Amniotic stem cell (primary cell): Measurements from ENCODE around the gene STIP1.
"Not testable (repeated sequence)": the region's sequence is repeated elsewhere in the genome, so short reads cannot be mapped to it uniquely, and the experiment has no call there.

Source experiments
- DNase-seq: peaks from one replicate; lab custom pipeline; 2025; lab: John Stamatoyannopoulos, UW

STIP1 gene

DNA sequence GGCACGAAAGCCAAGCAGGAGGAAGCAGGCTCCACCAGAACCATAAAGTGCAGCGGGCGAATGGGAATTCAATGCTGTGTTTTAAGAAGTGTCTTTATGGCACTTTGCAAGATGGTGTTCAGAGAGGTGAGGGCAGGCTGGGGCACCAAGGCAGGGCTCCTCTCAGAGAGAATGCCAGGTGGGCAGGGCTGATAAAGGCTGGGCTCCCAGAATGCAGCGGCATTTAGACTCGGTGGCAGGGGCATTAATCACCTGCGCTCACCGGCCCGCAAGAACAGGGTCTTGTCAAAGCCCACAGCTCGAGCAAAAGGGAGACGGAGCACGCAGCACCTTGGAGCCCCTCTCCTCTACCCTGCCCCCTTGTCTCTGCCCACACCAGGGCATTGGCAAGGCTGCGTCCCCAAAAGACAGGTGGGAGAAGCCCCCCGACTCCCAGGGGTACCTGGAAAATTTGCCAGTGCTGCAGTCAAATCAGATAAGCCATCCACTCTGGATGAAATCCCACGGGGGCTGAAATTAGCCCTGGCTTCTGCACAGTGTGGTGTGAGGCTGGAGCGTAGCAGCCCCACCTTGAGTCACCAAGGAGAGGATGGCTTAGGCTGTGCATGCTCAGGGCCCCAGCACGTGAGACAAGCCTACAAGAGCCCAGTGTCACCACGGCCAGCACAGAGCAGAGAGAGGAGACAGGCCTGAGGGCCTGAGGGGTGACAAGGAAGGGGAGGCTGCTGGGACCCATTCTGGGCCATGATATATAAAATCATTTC is 28.2 kb upstream of the STIP1 start:
- no peak for DNase-seq

DNA sequence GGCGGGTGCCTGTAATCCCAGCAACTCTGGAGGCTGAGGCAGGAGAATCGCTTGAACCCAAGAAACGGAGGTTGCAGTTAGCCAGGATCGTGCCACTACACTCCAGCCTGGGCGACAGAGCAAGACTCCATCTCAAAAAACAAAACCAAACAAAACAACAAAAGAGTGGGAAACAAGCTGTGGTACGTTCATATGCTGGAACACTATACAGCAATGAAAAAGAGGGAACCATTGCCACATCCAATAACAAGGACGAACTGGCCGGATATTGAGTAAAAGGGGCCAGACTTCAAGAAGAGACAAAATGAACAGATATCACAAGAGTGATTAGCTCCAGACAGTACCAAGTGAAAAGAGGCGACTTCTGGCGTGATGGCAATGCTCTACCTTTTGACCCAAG is 24.9 kb upstream of the STIP1 start:
- DNase-seq, result no peak

DNA sequence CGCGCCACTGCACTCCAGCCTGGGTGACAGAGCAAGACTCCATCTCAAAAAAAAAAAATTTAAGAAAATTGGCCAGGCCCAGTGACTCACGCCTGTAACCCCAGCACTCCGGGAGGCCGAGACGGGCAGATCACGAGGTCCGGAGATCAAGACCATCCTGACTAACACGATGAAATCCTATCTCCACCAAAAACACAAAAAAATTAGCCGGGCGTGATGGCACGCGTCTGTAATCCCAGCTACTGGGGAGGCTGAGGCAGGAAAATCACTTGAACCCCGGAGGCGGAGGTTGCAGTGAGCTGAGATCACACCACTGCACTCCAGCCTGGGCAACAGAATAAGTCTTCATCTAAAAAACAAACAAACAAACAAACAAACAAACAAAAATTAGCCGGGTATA is 23.2 kb upstream of the STIP1 start:
- not testable (repeated sequence) for DNase-seq

DNA sequence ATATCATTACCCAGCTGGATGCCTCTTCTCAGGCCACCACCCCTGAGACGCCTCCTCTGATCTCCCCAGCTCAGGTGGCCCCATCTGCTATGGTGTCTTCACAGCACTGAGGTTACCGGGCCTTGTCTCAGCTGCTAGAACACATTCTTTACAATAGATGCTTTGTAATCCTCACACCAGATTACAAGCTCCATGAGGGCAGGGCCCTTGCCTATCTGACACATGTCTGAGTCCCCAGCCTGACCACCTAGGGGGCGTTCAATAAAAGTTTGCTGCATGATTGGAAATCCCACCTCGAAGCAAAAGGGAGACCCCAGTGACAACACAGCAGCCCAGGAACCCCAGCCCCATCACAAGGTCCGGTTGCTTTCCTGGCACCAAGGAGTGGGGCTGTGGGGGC is 22.0 kb upstream of the STIP1 start:
- DNase-seq, result no peak

DNA sequence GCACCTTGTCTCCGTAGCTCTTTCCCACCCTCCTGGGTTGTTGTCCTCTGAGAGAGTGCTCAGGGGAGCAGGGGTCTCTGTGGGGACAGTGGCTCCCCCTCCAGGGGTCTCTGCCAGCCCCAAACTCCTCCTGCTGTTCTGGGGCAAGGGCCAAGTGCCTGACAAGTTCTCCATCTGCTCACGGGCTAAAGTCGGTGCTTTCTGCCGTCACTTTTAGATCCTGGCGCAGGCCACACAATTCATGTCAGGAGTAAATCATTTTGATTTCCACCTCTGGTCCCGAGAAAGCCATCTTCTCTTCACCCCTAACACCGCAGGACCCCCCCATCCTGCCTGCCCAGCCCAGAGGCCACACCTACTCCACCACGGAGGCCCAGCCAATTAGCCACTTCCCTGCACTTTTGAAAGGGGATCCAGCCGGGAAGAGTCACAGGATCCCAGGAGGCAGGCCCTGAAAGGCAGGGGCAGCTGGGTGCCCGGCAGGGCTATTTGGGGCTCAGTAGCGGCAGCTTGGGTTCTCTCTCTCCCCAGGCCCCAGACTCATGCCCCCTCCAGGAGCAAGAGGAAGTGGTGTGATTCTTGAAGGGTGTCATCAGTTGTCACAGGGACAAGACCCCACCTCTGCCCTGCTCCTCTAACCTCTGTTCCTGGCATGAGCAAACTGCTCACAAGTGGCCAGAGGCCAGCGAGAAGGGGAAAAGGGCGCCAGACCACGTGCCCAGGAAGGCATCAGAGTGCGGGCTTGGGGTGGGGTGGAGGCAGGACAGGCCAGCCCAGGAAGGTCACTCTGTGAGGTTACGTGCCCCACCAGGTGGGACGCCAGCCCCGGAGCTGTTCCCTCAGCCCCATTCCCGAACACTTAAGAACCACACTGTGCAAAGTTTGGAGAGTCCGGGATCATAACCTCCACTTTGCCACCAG is 21.3 kb upstream of the STIP1 start:
- DNase-seq, result no peak

DNA sequence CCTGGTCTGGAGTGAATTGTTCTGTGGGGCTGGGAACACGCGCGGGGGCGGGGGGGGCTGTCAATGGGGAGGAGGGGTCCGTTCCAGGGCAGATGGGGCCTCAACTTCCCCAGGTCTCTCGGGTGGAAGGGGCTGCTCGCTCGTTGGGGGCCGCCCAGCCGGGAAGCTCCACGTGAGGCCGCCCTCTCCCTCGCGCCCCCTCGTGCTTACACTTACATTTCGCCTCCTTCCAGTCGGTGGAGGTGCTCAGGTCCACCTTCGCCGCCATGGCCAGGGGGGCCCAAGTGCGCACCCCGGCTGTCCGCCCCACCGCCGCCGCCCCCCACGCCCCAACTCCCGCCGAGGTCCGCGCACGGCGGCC is 20.5 kb upstream of the STIP1 start:
- DNase-seq, result no peak

DNA sequence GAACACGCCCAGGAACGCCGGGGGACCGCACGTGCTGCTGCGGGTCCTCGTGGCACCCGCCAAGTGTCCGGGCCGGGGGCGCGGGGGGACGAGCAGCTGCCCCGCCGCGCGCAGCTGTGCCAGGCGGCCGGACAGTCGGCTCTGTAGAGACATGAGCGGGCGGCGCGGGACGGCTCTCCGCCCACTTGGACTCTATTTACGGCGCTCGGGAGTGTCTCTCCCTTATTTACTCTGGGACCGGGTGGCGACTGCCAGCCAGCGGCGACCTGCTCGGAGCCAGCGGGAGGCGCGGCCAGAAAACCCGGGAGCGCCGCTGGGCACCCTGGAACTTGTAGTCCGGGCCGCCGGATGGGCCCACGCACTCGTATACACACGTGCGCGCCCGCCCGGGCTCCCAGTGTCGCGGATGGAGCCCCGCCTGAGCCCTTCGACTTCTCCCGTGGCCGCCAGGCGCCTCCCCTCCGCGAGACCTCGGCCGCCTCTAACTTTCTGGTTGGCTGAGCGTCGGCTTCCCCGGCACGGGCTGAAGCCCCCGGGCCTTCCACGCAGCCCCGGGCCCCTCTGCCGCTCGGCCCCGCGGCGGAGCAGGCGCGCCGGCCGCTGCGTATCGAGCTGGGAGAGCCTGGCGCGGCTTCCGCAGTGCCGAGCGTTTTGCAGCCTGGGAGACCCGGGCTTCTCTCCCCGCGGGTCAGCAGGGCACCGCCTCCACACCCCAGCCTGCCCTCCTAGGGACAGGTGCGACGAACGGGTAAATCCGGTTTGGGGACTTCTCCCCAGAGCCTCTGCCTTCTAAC is 19.9 kb upstream of the STIP1 start, which contains the start of gene MACROD1:
MACROD1 (minus strand) TSS at position 272 of the 794 bp plus-strand sequence; CDS start at position 153, 119 bp downstream.
- peak; percentile 57 for DNase-seq

DNA sequence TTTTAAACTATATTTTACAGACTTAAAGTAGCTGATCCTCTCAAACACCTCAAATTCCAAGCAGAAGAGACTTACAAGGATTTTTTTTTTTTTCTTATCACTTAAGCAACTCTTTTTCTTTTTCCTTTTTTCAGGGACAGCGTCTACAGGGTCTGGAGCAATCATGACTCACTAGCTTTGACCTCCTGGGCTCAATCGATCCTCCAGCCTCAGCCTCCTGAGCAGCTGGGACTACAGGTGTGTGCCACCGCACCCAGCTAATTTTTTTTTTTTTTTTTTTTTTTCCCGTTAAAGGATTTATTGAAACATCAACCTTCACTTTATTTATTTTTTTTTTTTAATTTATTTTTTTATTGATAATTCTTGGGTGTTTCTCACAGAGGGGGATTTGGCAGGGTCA is 15.6 kb upstream of the STIP1 start:
- DNase-seq, result no peak

DNA sequence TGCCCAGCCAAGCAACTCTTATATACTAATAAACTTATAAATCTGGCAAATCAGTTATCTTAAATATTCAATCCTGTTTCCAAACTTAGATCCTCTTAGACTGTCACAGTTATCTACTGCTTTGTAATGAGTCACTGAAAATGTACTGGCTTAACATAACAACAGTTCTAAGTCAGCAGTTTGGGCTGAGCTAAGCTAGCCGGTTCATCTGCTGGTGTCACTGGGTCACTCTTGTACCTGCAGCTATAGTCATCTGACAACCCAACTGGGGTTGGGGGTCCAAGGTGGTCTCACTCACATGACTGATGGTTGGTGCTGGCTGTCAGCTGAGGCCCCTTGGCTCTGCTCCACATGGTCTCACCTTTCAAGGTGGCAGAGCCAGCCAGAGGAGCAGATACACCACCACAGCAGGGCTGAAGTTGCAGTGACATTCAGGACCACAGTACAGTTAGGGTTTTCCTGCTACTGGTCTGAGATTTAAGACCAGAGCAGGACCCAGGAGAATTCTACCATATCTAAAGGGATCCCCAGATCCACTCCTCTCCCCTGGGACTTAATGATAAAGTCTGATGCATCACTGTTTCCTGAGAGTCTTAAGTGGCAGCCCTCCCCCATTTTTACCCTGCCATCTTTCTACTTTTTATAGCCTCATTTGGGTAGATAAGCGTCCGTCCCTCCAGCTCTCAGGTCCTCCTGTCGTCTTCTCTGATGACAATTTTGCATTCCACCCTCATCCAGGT is 12.2 kb upstream of the STIP1 start:
- no peak for DNase-seq

DNA sequence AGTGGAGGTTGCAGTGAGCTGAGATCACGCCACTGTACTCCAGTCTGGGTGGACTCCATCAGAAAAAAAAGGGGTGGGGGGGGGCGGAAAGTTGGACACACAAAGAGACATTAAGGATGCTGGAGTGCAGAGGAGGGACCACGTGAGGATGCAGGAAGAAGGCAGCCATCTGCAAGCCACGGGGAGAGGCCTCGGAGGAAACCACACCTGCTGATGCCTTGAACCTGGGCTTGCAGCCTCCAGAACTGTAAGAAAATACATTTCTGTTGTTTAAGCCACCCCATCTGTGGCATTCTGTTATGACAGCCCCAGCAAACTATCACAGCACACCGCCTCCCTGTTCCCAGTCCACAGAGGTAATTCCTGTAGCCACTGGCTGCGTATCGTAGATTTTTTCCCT is 9.2 kb upstream of the STIP1 start:
- DNase-seq, result no peak

DNA sequence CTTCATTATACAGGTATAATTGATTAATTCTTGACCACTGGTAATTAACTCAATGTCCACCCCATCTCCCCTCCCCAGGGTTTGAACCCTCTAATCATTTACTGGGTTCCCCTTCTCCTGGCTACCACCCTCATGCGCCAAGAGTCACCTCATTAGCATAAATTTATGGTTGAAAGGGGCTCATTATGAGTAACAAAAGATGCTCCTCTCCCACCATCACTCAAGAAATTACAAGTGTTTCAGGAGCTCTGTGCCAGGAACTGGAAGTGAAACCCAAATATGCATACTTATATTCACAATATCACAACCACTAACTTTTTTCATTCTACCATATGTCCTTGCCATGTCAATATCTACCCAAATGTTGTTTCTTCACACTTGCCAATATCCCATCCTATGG is 7.8 kb upstream of the STIP1 start:
- no peak for DNase-seq

DNA sequence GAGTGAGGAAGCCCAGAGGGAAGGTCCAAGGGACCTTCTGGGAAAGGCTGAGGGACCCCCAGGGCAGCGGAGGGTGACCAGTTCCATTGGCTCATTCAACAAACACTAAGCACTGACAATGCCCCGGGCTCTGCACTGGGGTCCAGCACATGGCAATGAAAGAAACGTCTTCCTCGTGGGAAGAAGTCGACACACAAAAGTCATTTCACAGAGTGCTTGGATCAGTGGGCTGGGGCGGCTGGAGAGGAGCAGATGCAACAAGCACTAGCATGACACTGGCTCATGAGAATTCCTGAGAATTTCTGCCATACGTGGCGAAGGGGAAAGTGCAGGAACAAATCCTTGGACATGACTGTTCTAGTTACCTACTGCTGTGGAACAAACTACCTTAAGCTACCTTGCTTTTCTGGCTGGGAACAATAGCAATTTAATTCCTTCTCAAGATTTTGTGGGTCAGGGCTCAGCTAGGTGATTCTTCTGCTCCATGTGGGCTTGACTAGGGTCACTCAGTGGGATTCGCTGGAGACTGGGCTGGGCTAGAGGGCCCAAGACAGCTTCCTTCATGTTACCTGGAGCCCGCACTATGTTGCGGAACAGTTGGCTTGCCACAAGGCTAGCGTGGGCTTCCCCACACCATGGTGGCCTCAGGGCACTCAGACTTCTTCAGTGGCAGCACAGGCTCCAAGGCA is 6.9 kb upstream of the STIP1 start:
- DNase-seq, result no peak

DNA sequence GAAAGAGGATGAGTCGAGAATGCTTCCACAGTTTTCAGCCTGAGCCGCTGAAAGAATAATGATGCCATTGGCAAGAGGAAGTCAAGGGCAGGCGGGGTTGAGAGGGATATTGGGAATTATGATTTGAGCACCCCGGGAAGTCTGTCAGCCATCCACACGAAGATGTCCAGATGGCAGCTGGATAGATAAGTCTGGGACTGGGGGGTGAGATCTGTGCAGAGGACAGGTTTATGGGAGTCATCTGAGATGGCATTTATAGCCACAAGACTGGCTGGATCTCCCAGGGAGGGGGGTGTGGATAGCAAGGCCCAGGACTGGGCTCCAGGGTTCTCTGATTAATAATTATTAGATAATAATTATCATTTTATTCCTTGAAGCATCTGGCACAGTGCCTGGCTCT is 5.1 kb upstream of the STIP1 start:
- no peak for DNase-seq

DNA sequence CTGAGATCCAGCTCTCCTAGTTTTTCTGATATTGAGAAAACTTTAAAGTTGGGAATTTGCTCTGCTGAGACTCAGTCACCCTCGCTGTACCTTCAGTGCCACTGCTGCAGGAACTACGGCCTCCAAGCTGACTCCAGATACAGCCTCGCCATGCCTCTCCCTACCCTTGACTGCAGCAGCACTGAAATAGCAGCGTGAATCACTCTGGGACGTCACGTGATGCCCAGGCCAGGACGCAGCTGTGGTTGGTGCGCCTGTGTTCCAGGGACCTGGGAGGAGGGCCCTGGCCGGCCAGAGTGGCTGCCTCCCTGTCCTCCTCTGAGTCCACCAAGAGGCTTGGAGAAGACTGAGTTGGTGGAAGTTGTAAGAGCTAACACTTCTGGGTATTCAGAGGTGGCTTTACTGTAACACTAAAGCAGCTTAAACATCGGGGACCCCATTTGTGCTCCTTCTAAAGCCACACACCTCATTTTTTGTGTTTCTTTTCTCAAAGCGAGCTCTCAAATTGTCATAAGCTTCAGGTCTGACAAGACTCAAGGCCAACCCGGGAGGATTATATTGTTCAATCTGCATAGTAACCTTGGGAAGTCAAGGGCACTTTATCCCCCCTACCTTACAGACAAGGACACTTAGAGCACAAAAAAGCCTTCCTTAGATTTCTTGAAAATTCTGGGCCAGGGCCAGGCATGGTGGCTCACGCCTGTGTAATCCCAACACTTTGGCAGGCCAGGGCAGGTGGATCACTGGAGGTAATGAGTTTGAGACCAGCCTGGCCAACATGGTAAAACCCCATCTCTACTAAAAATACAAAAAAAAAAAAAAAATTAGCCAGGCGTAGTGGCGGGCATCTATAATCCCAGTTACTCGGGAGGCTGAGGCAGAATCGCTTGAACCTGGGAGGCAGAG is 4.2 kb upstream of the STIP1 start:
- peak; percentile 89 for DNase-seq

DNA sequence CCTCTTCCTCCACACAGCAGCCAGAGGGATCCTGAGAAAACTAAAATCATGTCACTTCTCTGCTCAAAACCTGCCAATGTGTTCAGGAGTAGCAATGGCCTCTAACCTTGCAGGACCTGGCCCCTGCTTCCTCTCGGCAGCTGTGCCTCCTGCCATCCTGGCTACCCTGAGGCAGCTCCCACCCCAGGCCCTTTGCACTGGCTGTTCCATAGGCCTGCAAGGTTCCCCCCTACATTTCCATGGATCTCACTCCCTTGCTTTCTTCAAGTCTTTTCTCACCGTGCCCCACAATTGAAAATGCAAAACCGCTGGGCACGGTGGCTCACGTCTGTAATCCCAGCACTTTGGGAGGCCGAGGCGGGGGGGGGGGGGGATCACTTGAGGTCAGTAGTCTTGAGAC is 2.1 kb upstream of the STIP1 start:
- DNase-seq, result no peak

DNA sequence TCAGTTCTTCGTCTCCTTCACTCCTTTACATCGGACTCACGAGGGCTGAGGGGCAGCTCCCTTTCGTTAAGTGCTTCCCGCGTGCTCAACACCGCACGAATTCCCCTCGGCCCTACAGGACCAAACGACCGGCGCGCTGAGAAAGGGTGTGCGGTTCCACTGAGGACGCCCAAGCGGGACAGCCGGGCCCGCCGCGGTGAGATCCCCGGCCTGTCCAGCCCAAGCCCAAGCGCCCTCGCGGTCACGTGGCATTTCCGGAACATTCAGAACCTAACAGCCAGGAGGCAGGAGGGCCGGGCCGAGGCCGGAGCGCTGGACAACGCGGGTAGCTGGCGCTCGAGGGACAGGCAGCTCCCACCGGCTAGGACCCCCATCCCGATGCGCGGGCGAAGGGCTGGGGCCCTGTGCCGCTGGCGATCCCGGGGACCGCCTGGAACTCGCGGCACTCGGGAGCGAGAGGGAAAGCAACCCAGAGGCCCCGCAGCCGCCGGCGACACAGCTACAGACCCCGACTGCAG is 737 bp upstream of the STIP1 start:
- peak; percentile 69 for DNase-seq

DNA sequence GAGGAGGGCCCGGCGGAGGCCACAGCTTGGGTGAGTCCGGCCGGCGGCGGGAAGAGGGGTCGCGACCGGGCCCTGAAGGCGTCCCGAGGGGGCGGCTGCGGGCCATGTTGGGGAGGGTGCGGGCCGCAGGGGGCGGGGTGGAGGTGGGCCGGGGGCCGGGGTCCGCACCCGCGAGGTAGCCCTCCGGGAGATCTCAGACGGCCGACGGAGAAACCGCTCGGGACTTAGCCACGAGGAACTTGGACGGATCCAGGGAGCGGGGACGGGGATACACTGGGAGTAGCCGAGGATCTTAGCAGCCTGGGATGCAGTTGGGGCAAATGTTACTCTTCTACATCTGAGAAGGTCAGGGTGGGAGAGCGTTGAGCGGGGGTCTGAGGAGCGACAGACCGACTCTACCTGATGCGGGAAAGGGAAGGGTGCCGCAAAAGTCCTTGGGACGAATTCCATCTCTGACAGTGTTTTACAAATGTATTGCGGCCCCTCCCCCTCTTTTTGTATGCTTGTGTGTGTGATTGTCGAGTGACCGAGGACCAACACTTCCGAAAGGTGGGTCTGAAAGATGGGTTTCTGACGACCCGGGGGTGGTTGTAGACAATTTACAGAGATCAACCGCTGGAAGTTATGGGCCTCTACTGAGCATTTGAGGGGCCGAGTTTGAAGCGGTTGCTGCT is 658 bp downstream of the STIP1 start:
- DNase-seq, result no peak

DNA sequence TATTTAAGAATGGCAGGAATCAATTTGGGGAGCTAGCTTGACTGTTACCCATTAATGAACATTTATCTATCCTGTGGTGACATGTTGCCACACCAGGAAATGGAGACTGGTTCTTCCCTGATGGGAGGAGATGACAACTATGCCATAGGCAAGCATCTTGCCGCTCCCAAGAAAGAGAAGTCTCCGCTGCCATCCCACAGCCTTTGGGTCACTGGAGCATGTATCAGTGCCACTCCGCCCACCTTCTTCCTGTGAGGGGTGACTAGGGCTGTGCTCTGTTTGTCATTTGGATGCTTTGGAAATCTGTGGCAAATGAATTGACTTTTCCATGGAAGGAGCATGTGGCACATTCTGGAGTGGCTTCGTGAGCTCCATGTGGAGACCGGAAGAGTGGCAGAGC is 6.5 kb downstream of the STIP1 start:
- DNase-seq, result no peak

DNA sequence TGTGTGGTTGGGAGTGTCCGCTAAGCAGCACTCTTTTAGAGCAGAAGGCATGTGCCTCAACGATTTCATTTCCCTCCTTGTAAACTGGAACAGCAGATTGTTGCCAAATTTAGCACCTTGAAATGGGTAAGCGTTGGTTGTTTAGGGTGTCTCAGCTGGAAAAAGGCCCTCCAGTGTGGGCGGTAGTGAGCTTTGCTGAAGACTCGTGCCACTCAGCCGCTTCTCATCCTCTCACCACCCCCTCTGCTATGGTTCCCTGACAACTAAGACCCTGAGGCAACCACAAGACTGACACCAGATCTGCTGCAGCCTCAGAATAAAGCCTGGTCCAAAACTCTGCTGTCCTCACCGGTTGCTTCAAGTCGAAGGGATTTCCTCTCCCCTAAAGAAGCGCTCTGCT is 10.7 kb downstream of the STIP1 start:
- DNase-seq, result no peak
